H9 (cell line): ENCODE results near the gene TRAPPC13. TPM values are rescaled to one million over a fixed set of nuclear protein-coding genes. Genes with fewer than 3 reads are reported as not detected.
A peak's percentile ranks its signal among the peaks of the same experiment; 100 is the strongest.

Experiments
- DNase-seq: peaks from one replicate; pipeline ENCODE4 v3.0.0-alpha.2; 2017
- H2AFZ ChIP-seq: one replicate; pipeline ENCODE4 v1.6.1; 2013; ENCODE audit warnings: mild to moderate bottlenecking, low read length, control low read depth, moderate library complexity
- H2AK5ac ChIP-seq: 2 replicates; pipeline ENCODE4 v1.6.1; 2013; ENCODE audit warnings: low read length, control low read depth, mixed read lengths; ENCODE audit not compliant: insufficient read length
- H2BK120ac ChIP-seq: one replicate; pipeline ENCODE4 v1.6.1; 2013; ENCODE audit warnings: low read depth, mild to moderate bottlenecking, low read length, control low read depth, inconsistent platforms; ENCODE audit not compliant: poor library complexity, severe bottlenecking
- H2BK12ac ChIP-seq: 2 replicates; pipeline ENCODE4 v1.6.1; 2013; ENCODE audit warnings: low read length, control low read depth, mixed read lengths, low read depth; ENCODE audit not compliant: insufficient read length
- H2BK15ac ChIP-seq: 2 replicates; pipeline ENCODE4 v1.6.1; 2013; ENCODE audit warnings: low read depth, low read length, control low read depth
- H2BK20ac ChIP-seq: one replicate; pipeline ENCODE4 v1.6.1; 2013; ENCODE audit warnings: low read depth, mild to moderate bottlenecking, low read length, control low read depth, inconsistent platforms; ENCODE audit not compliant: poor library complexity, severe bottlenecking
- H2BK5ac ChIP-seq: 2 replicates; pipeline ENCODE4 v1.6.1; 2013; ENCODE audit warnings: low read length, control low read depth, mixed read lengths; ENCODE audit not compliant: insufficient read length
- H3K14ac ChIP-seq: 2 replicates; pipeline ENCODE4 v1.6.1; 2013; ENCODE audit warnings: low read length, control low read depth; ENCODE audit not compliant: insufficient read depth
- H3K18ac ChIP-seq: 2 replicates; pipeline ENCODE4 v1.6.1; 2013; ENCODE audit warnings: low read depth, mild to moderate bottlenecking, mixed read lengths, low read length, control low read depth; ENCODE audit not compliant: insufficient read length
- H3K23ac ChIP-seq: 2 replicates; pipeline ENCODE4 v1.6.1; 2013; ENCODE audit warnings: low read length, control low read depth, mixed read lengths, low read depth; ENCODE audit not compliant: insufficient read length
- H3K23me2 ChIP-seq: 2 replicates; pipeline ENCODE4 v1.6.1; 2013; ENCODE audit warnings: low read depth, mild to moderate bottlenecking, mixed read lengths, low read length, control low read depth; ENCODE audit not compliant: insufficient read length, poor library complexity, severe bottlenecking
- H3K27ac ChIP-seq: 2 replicates; pipeline ENCODE4 v1.5.1; 2013; ENCODE audit warnings: low read length, control low read depth, mixed read lengths, low read depth; ENCODE audit not compliant: insufficient read length
- H3K27me3 ChIP-seq: 2 replicates; pipeline ENCODE4 v1.6.1; 2013; ENCODE audit warnings: low read length, control low read depth, inconsistent platforms; ENCODE audit not compliant: insufficient read depth
- H3K4ac ChIP-seq: 2 replicates; pipeline ENCODE4 v1.6.1; 2013; ENCODE audit warnings: low read depth, mild to moderate bottlenecking, control low read depth, inconsistent platforms, low read length, moderate library complexity
- H3K4me1 ChIP-seq: 2 replicates; pipeline ENCODE4 v1.6.1; 2013; ENCODE audit warnings: low read length, control low read depth, inconsistent platforms; ENCODE audit not compliant: insufficient read depth
- H3K4me2 ChIP-seq: 2 replicates; pipeline ENCODE4 v1.6.1; 2013; ENCODE audit warnings: low read length, control low read depth, mixed read lengths; ENCODE audit not compliant: insufficient read length, insufficient read depth
- H3K56ac ChIP-seq: 2 replicates; pipeline ENCODE4 v1.6.1; 2013; ENCODE audit warnings: low read depth, mild to moderate bottlenecking, mixed read lengths, low read length, control low read depth; ENCODE audit not compliant: insufficient read length
- H3K79me1 ChIP-seq: 2 replicates; pipeline ENCODE4 v1.6.1; 2013; ENCODE audit warnings: low read depth, mild to moderate bottlenecking, moderate library complexity, low read length, control low read depth, inconsistent platforms; ENCODE audit not compliant: insufficient read depth, poor library complexity, severe bottlenecking
- H3K79me2 ChIP-seq: 2 replicates; pipeline ENCODE4 v1.6.1; 2013; ENCODE audit warnings: low read length, control low read depth, inconsistent platforms; ENCODE audit not compliant: insufficient read depth
- H3K9ac ChIP-seq: 2 replicates; pipeline ENCODE4 v1.6.1; 2013; ENCODE audit warnings: low read length, control low read depth, mixed read lengths; ENCODE audit not compliant: insufficient read length; ENCODE audit errors: extremely low read depth
- H3K9me3 ChIP-seq: one replicate; pipeline ENCODE4 v1.6.1; 2013; ENCODE audit warnings: low read depth, low read length, inconsistent platforms; ENCODE audit not compliant: control insufficient read depth
- H3T11ph ChIP-seq: one replicate; pipeline ENCODE4 v1.6.1; 2013; ENCODE audit warnings: mild to moderate bottlenecking, low read length, control low read depth, inconsistent platforms
- H4K20me1 ChIP-seq: one replicate; pipeline ENCODE4 v1.6.1; 2013; ENCODE audit not compliant: control insufficient read depth, insufficient read length, insufficient read depth
- H4K5ac ChIP-seq: 2 replicates; pipeline ENCODE4 v1.6.1; 2013; ENCODE audit warnings: low read depth, mild to moderate bottlenecking, mixed read lengths, low read length, control low read depth; ENCODE audit not compliant: insufficient read length
- H4K8ac ChIP-seq: replicated peaks from 2 replicates; pipeline ENCODE4 v1.6.1; 2013; ENCODE audit warnings: low read length, control low read depth, mixed read lengths, low read depth; ENCODE audit not compliant: insufficient read length
- H4K91ac ChIP-seq: 2 replicates; pipeline ENCODE4 v1.6.1; 2013; ENCODE audit warnings: low read depth, mild to moderate bottlenecking, moderate library complexity, mixed read lengths, low read length, control low read depth; ENCODE audit not compliant: insufficient read length
- H3K27ac Mint-ChIP-seq, 3 experiments: 2 replicates in 2 of 3; 3 replicates in 1 of 3; pipeline ENCODE4 v1.8.0; 2020 to 2021; ENCODE audit warnings: mixed read lengths in 3 of 3, mild to moderate bottlenecking in 1 of 3, moderate library complexity in 1 of 3
- H3K27me3 Mint-ChIP-seq: 2 replicates; pipeline ENCODE4 v1.8.0; 2021; ENCODE audit warnings: low read depth, mild to moderate bottlenecking, moderate library complexity, mixed read lengths
- H3K36me3 Mint-ChIP-seq, 3 experiments: 2 replicates in 2 of 3; 3 replicates in 1 of 3; pipeline ENCODE4 v1.8.0; 2020 to 2021; ENCODE audit warnings: low read depth in 3 of 3, mixed read lengths in 3 of 3; ENCODE audit not compliant: insufficient read depth in 1 of 3
- H3K4me1 Mint-ChIP-seq, 2 experiments: 2 replicates each; pipeline ENCODE4 v1.8.0; 2020; ENCODE audit warnings: mixed read lengths in 2 of 2
- H3K4me3 Mint-ChIP-seq, 2 experiments: 2 replicates in 1 of 2; 3 replicates in 1 of 2; pipeline ENCODE4 v1.8.0; 2020 to 2021; ENCODE audit warnings: mild to moderate bottlenecking in 2 of 2, mixed read lengths in 2 of 2, moderate library complexity in 1 of 2
- H3K9me3 Mint-ChIP-seq, 2 experiments: 2 replicates in 1 of 2; 3 replicates in 1 of 2; pipeline ENCODE4 v1.8.0; 2020; ENCODE audit warnings: mild to moderate bottlenecking in 2 of 2, mixed read lengths in 2 of 2, moderate library complexity in 1 of 2
- WGBS: extraction: QIAGEN DNeasy Blood & Tissue Kit; methylation state at CpG from one replicate; pipeline ENCODE4 v1.1.7; 2013; ENCODE audit warnings: missing lambda C conversion rate, low lambda C conversion rate, mixed read lengths; ENCODE audit not compliant: insufficient read length; ENCODE audit errors: extremely low coverage; 5-methylcytosine and 5-hydroxymethylcytosine counted together
- total RNA-seq: library from RNA; stranded (reverse); gene quantifications from 2 replicates; pipeline ENCODE4 v1.2.1, GENCODE V29; 2021
- TF ChIP-seq, protein P1 (sequence below): fragments of 200-600 bp; sonication (generic); conservative IDR thresholded peaks from 3 replicates; pipeline ENCODE4 v1.8.0; 2021; ENCODE audit warnings: antibody characterized with exemption, mild to moderate bottlenecking

TRAPPC13 gene
- total RNA-seq, 1 experiment from 2014 or later = 16.7 TPM

DNA sequence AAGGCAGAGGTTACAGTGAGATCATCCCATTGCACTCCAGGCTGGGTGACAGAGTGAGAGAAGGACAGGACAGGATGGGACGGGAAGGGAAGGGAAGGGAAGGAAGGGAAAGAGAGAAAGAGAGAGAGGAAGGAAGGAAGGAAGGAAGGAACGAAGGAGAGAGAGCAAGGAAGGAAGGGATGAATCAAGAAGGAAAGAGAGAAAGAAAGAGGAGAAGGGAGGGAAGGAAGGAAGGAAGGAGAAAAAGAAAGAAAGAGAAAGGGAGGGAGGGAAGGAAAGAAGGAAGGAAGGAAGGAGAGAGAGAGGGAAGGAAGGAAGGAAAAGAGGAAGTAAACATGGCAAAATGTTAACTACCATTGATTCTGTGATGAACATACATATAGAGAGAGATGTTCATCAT is 68.3 kb downstream of the TRAPPC13 start:
- Mint-ChIP-seq H3K27ac (peak overlapping the region in 1 of 3 experiments; percentile 11; a peak in 1 of 7 replicates), H3K4me3 (no peak overlapping the region), H3K36me3 (peaks cover 2 to 13% (median 11%) of the 10 kb centered on the region in 3 experiments; a peak in 5 of 7 replicates), H3K27me3 (no peaks in the 10 kb centered on the region), H3K9me3 (no peaks in the 10 kb centered on the region), H3K4me1 (no peaks in the 10 kb centered on the region)
- Histone ChIP-seq H3K4ac (no peak overlapping the region), H3K9ac (no peak overlapping the region), H2AK5ac (no peak overlapping the region), H3K4me1 (no peaks in the 10 kb centered on the region; the same call in 1 of the 2 replicates), H3K14ac (no peak overlapping the region), H3K23ac (no peak overlapping the region), H3K18ac (no peak overlapping the region), H3K4me2 (no peak overlapping the region), H2BK120ac (no peak overlapping the region), H3K79me2 (no peaks in the 10 kb centered on the region), H4K8ac (no peak overlapping the region), H3T11ph (no peak overlapping the region), H2BK5ac (no peak overlapping the region), H3K79me1 (no peaks in the 10 kb centered on the region), H3K27ac (no peak overlapping the region), H2BK20ac (no peak overlapping the region), H2AFZ (no peak overlapping the region), H2BK12ac (no peak overlapping the region), H3K56ac (no peak overlapping the region), H3K9me3 (no peaks in the 10 kb centered on the region), H4K5ac (no peak overlapping the region), H4K20me1 (no peaks in the 10 kb centered on the region), H2BK15ac (no peak overlapping the region), H3K23me2 (no peaks in the 10 kb centered on the region), H4K91ac (no peak overlapping the region), H3K27me3 (no peaks in the 10 kb centered on the region)
- 17% methylated on average over 1 of the region's 2 CpGs for WGBS
- no peak for DNase-seq
- TF ChIP-seq, protein P1, sequence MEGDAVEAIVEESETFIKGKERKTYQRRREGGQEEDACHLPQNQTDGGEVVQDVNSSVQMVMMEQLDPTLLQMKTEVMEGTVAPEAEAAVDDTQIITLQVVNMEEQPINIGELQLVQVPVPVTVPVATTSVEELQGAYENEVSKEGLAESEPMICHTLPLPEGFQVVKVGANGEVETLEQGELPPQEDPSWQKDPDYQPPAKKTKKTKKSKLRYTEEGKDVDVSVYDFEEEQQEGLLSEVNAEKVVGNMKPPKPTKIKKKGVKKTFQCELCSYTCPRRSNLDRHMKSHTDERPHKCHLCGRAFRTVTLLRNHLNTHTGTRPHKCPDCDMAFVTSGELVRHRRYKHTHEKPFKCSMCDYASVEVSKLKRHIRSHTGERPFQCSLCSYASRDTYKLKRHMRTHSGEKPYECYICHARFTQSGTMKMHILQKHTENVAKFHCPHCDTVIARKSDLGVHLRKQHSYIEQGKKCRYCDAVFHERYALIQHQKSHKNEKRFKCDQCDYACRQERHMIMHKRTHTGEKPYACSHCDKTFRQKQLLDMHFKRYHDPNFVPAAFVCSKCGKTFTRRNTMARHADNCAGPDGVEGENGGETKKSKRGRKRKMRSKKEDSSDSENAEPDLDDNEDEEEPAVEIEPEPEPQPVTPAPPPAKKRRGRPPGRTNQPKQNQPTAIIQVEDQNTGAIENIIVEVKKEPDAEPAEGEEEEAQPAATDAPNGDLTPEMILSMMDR = no peak
